ENCODE results near the gene AMIGO2. TPM values are rescaled to one million over a fixed set of nuclear protein-coding genes. Genes with fewer than 3 reads are reported as not detected.

AMIGO2 gene
- total RNA-seq, 1 experiment from 2014 or later, result 6.5 TPM

DNA sequence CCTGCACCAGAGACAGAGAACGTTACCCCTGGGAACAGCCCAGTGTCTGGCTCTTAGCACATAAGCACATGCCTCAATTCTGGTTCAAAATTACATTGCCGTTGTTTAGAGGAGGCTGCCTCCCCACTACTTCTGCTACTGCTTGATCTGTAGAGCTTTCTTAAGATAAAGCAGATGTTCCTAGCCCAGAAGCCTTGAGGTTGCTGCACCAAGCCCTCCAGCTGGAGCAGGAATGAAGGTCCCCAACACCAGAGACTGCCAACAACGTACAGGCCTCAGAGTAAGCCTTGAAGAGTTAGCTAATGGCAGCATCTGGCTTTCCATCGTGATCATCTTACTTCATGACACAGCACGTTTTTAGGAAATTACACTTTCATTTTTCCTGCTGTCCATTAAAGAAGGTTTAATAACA is 34.7 kb upstream of the AMIGO2 start:
- ChIA-PET CTCF (no interaction called here), POLR2A (interaction anchor here (0.6 kb wide), 1 partner anchor 136 kb away, joined by 6 read pairs; no protein-coding TSS in a partner anchor)
- Mint-ChIP-seq H3K4me1 (no peaks in the 10 kb centered on the region), H3K36me3 (no peaks in the 10 kb centered on the region), H3K27me3 (ENCODE audit: low read depth) (no peaks in the 10 kb centered on the region), H3K9me3 (0 out of 2 replicates have a peak, but pooled peaks cover 10% of the 10 kb centered on the region), H3K27ac (no peak overlapping the region), H3K4me3 (no peak overlapping the region)
- no peak for DNase-seq (ENCODE audit: low spot score)
- ATAC-seq, result no peak
- TF ChIP-seq GRHL2 (CRISPR knock-in tag; IDR thresholded peaks at IDR 0.05; ENCODE audit: insufficient replicate concordance, severe bottlenecking) (no peak), NFYB (CRISPR knock-in tag; conservative IDR thresholded peaks at IDR 0.05; ENCODE audit: low read depth) (no peak)

DNA sequence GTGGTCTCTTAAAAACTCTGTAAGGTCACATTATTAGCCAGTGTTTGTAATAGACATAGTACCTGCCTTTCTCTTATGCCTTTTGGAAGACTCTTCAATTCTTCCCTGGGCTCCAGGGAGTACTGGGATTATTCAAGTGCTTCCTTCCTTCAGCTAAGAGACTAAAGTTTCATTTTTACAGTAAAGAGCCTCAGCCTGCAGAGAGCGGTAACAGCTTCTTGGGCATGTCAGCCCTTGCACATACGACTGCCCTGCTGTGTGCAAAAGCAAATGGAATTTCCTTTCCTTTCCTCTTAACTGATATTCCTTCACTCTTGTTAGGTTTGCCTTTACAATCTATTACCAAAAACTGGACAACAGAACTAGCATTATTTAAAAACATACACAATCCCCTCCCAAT is 32.9 kb upstream of the AMIGO2 start:
- Mint-ChIP-seq H3K9me3 (no peaks in the 10 kb centered on the region), H3K27me3 (ENCODE audit: low read depth) (no peaks in the 10 kb centered on the region), H3K4me3 (no peak overlapping the region), H3K36me3 (no peaks in the 10 kb centered on the region), H3K27ac (no peak overlapping the region), H3K4me1 (no peaks in the 10 kb centered on the region)
- CTCF ChIA-PET, result interaction anchor here (0.5 kb wide), 1 partner anchor 71 kb away, joined by 3 read pairs; no protein-coding TSS in a partner anchor
- POLR2A ChIA-PET, result no interaction called here
- ATAC-seq (no peak), DNase-seq (ENCODE audit: low spot score) (no peak)
- TF ChIP-seq, protein P1, sequence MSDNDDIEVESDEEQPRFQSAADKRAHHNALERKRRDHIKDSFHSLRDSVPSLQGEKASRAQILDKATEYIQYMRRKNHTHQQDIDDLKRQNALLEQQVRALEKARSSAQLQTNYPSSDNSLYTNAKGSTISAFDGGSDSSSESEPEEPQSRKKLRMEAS (CRISPR knock-in tag; IDR thresholded peaks at IDR 0.05), result no peak
- TF ChIP-seq KAT7 (CRISPR knock-in tag; IDR thresholded peaks at IDR 0.05; ENCODE audit: borderline replicate concordance), result no peak
- TF ChIP-seq, protein P2, sequence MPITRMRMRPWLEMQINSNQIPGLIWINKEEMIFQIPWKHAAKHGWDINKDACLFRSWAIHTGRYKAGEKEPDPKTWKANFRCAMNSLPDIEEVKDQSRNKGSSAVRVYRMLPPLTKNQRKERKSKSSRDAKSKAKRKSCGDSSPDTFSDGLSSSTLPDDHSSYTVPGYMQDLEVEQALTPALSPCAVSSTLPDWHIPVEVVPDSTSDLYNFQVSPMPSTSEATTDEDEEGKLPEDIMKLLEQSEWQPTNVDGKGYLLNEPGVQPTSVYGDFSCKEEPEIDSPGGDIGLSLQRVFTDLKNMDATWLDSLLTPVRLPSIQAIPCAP (CRISPR knock-in tag; IDR thresholded peaks at IDR 0.05), result no peak
- TF ChIP-seq NR2C2 (CRISPR knock-in tag; IDR thresholded peaks at IDR 0.05), result no peak
- TF ChIP-seq TEAD1 (CRISPR knock-in tag; IDR thresholded peaks at IDR 0.05), result no peak
- TF ChIP-seq, protein P3, sequence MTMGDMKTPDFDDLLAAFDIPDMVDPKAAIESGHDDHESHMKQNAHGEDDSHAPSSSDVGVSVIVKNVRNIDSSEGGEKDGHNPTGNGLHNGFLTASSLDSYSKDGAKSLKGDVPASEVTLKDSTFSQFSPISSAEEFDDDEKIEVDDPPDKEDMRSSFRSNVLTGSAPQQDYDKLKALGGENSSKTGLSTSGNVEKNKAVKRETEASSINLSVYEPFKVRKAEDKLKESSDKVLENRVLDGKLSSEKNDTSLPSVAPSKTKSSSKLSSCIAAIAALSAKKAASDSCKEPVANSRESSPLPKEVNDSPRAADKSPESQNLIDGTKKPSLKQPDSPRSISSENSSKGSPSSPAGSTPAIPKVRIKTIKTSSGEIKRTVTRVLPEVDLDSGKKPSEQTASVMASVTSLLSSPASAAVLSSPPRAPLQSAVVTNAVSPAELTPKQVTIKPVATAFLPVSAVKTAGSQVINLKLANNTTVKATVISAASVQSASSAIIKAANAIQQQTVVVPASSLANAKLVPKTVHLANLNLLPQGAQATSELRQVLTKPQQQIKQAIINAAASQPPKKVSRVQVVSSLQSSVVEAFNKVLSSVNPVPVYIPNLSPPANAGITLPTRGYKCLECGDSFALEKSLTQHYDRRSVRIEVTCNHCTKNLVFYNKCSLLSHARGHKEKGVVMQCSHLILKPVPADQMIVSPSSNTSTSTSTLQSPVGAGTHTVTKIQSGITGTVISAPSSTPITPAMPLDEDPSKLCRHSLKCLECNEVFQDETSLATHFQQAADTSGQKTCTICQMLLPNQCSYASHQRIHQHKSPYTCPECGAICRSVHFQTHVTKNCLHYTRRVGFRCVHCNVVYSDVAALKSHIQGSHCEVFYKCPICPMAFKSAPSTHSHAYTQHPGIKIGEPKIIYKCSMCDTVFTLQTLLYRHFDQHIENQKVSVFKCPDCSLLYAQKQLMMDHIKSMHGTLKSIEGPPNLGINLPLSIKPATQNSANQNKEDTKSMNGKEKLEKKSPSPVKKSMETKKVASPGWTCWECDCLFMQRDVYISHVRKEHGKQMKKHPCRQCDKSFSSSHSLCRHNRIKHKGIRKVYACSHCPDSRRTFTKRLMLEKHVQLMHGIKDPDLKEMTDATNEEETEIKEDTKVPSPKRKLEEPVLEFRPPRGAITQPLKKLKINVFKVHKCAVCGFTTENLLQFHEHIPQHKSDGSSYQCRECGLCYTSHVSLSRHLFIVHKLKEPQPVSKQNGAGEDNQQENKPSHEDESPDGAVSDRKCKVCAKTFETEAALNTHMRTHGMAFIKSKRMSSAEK (CRISPR knock-in tag; IDR thresholded peaks at IDR 0.05; ENCODE audit: borderline replicate concordance), result no peak
- TF ChIP-seq, protein P4, sequence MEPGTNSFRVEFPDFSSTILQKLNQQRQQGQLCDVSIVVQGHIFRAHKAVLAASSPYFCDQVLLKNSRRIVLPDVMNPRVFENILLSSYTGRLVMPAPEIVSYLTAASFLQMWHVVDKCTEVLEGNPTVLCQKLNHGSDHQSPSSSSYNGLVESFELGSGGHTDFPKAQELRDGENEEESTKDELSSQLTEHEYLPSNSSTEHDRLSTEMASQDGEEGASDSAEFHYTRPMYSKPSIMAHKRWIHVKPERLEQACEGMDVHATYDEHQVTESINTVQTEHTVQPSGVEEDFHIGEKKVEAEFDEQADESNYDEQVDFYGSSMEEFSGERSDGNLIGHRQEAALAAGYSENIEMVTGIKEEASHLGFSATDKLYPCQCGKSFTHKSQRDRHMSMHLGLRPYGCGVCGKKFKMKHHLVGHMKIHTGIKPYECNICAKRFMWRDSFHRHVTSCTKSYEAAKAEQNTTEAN (CRISPR knock-in tag; IDR thresholded peaks at IDR 0.05), result no peak
- TF ChIP-seq, protein P5, sequence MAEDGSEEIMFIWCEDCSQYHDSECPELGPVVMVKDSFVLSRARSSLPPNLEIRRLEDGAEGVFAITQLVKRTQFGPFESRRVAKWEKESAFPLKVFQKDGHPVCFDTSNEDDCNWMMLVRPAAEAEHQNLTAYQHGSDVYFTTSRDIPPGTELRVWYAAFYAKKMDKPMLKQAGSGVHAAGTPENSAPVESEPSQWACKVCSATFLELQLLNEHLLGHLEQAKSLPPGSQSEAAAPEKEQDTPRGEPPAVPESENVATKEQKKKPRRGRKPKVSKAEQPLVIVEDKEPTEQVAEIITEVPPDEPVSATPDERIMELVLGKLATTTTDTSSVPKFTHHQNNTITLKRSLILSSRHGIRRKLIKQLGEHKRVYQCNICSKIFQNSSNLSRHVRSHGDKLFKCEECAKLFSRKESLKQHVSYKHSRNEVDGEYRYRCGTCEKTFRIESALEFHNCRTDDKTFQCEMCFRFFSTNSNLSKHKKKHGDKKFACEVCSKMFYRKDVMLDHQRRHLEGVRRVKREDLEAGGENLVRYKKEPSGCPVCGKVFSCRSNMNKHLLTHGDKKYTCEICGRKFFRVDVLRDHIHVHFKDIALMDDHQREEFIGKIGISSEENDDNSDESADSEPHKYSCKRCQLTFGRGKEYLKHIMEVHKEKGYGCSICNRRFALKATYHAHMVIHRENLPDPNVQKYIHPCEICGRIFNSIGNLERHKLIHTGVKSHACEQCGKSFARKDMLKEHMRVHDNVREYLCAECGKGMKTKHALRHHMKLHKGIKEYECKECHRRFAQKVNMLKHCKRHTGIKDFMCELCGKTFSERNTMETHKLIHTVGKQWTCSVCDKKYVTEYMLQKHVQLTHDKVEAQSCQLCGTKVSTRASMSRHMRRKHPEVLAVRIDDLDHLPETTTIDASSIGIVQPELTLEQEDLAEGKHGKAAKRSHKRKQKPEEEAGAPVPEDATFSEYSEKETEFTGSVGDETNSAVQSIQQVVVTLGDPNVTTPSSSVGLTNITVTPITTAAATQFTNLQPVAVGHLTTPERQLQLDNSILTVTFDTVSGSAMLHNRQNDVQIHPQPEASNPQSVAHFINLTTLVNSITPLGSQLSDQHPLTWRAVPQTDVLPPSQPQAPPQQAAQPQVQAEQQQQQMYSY (CRISPR knock-in tag; IDR thresholded peaks at IDR 0.05), result no peak

DNA sequence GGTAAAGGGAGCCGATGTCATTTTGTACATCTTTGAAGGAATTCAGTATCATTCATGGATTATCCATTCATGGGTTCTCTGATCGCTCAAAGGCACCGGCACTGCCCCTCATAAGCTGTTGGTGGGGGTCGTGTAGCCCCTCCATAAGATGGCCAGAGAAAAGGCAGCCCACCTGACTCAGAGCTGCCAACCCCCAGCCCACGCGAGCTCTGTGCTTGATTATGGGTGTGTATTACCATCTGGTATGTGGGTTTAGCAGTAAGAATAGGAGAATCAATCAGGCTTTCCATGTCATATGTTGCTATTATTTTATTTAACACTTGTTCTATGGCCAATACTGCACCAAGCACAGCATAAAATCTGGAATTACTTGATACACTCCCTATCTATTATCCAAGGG is 32.1 kb upstream of the AMIGO2 start:
- ATAC-seq, result no peak
- no peak for DNase-seq (ENCODE audit: low spot score)
- Mint-ChIP-seq H3K4me1 (0 out of 2 replicates have a peak, but pooled peaks cover under 1% of the 10 kb centered on the region), H3K36me3 (no peaks in the 10 kb centered on the region), H3K9me3 (no peaks in the 10 kb centered on the region), H3K4me3 (no peak overlapping the region), H3K27ac (no peak overlapping the region), H3K27me3 (ENCODE audit: low read depth) (no peaks in the 10 kb centered on the region)
- ChIA-PET POLR2A (no interaction called here), CTCF (no interaction called here)
- TF ChIP-seq ZNF396 (CRISPR knock-in tag; IDR thresholded peaks at IDR 0.05; ENCODE audit: borderline replicate concordance), result no peak
- no peak for TF ChIP-seq NFE2L1 (CRISPR knock-in tag; IDR thresholded peaks at IDR 0.05)
- no peak for TF ChIP-seq JUN (CRISPR knock-in tag; IDR thresholded peaks at IDR 0.05)
- no peak for TF ChIP-seq NR3C1 (CRISPR knock-in tag; conservative IDR thresholded peaks at IDR 0.05; ENCODE audit: low read depth)
- no peak for TF ChIP-seq RORB (CRISPR knock-in tag; IDR thresholded peaks at IDR 0.05)
- no peak for TF ChIP-seq TP53 (CRISPR knock-in tag; IDR thresholded peaks at IDR 0.05)
- TF ChIP-seq, protein P6, sequence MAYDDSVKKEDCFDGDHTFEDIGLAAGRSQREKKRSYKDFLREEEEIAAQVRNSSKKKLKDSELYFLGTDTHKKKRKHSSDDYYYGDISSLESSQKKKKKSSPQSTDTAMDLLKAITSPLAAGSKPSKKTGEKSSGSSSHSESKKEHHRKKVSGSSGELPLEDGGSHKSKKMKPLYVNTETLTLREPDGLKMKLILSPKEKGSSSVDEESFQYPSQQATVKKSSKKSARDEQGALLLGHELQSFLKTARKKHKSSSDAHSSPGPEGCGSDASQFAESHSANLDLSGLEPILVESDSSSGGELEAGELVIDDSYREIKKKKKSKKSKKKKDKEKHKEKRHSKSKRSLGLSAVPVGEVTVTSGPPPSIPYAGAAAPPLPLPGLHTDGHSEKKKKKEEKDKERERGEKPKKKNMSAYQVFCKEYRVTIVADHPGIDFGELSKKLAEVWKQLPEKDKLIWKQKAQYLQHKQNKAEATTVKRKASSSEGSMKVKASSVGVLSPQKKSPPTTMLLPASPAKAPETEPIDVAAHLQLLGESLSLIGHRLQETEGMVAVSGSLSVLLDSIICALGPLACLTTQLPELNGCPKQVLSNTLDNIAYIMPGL (CRISPR knock-in tag; IDR thresholded peaks at IDR 0.05), result no peak
- no peak for TF ChIP-seq ZNF263 (CRISPR knock-in tag; IDR thresholded peaks at IDR 0.05; ENCODE audit: low read depth)
- TF ChIP-seq, protein P7, sequence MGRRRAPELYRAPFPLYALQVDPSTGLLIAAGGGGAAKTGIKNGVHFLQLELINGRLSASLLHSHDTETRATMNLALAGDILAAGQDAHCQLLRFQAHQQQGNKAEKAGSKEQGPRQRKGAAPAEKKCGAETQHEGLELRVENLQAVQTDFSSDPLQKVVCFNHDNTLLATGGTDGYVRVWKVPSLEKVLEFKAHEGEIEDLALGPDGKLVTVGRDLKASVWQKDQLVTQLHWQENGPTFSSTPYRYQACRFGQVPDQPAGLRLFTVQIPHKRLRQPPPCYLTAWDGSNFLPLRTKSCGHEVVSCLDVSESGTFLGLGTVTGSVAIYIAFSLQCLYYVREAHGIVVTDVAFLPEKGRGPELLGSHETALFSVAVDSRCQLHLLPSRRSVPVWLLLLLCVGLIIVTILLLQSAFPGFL (CRISPR knock-in tag; IDR thresholded peaks at IDR 0.05; ENCODE audit: borderline replicate concordance), result no peak
